Hypothalamus (tissue), 51 donors: ENCODE measurements around the gene DDX41.

Experiments used
- DNase-seq, 51 donors: peaks; one replicate each; lab custom pipeline; 2025; lab: John Stamatoyannopoulos, UW

Gene DDX41

GRCh38 chr5:177471610-177472356, 45.0 kb downstream of the DDX41 start:
- DNase-seq, result peak in 1 of 51 donors; percentile 41

- no peak for DNase-seq
These were observed 45.8 kb downstream of the DDX41 start for GRCh38 chr5:177470759-177471536.

GRCh38 chr5:177469750-177470525, 46.8 kb downstream of the DDX41 start:
- no peak for DNase-seq

GRCh38 chr5:177468685-177469628, 47.8 kb downstream of the DDX41 start:
- DNase-seq, result peak in 32 of 51 donors; percentile 11 to 81 (median 52)

- no peak for DNase-seq
These were observed 48.5 kb downstream of the DDX41 start for GRCh38 chr5:177468329-177468684.

GRCh38 chr5:177467436-177467835, 49.3 kb downstream of the DDX41 start:
- DNase-seq, result no peak

- no peak for DNase-seq
These were observed 49.9 kb downstream of the DDX41 start for GRCh38 chr5:177466861-177467260.

- DNase-seq, result no peak
These were observed 51.7 kb downstream of the DDX41 start for GRCh38 chr5:177465044-177465443.

GRCh38 chr5:177462021-177462670, 54.6 kb downstream of the DDX41 start:
- no peak for DNase-seq
